ENCODE measurements around the gene TRMT10B.
"Not testable (repeated sequence)": the region's sequence is repeated elsewhere in the genome, so short reads cannot be mapped to it uniquely, and the experiment has no call there.

Gene TRMT10B

DNA sequence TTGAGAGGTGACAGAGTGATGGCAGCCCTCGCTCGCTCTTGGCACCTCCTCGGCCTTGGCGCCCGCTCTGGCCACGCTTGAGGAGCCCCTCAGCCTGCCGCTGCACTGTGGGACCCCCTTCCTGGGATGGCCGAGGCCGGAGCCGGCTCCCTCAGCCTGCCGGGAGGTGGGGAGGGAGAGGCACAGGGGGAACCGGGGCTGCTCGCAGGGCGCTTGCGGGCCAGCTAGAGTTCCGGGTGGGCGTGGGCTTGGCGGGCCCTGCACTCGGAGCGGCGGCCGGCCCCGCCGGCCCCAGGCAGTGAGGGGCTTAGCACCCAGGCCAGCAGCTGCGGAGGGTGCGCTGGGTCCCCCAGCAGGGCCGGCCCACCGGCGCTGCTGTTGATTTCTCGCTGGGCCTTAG is 1.9 kb upstream of the TRMT10B start:
- DNase-seq, result not testable (repeated sequence)

DNA sequence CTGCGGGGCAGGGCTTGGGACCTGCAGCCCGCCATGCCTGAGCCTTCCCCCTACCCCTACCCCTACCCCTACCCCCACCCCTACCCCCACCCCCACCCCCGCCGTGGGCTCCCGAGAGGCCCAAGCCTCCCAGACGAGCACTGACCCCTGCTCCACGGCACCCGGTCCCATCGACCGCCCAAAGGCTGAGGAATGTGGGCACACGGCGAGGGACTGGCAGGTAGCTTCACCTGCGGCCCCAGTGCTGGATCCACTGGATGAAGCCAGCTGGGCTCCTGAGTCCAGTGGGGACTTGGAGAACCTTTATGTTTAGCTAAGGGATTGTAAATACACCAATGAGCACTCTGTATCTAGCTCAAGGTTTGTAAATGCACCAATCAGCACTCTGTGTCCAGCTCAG is 1.5 kb upstream of the TRMT10B start:
- not testable (repeated sequence) for DNase-seq

DNA sequence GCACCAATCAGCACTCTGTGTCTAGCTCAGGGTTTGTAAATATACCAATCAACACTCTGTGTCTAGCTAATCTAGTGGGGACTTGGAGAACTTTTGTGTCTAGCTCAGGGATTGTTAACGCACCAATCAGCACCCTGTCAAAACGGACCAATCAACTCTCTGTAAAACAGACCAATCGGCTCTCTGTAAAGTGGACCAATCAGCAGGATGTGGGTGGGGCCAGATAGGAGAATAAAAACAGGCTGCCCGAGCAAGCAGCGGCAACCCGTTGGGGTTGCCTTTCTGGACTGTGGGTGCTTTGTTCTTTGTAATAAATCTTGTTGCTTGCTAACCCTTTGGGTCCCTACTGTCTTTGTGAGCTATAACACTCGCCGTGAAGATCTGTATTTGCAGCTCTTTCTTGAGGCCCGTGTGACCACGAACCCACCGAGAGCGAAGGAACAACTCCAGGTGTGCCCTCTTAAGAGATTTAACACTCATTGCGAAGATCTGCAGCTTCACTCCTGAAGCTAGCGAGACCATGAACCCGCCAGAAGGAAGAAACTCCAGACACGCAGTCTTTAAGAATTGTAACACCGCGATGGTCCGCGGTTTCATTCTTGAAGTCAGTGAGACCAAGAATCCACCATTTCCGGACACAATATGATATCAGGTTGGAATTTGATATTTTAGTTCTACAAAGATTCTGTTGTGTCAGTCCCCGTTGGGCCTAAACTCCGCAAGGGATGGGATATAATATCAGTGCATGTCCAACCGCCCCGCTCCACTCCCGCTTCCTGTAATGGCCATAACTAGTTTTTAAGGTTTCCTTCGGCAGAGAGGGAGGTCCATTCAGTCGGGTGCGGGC is 740 bp upstream of the TRMT10B start:
- no peak for DNase-seq

DNA sequence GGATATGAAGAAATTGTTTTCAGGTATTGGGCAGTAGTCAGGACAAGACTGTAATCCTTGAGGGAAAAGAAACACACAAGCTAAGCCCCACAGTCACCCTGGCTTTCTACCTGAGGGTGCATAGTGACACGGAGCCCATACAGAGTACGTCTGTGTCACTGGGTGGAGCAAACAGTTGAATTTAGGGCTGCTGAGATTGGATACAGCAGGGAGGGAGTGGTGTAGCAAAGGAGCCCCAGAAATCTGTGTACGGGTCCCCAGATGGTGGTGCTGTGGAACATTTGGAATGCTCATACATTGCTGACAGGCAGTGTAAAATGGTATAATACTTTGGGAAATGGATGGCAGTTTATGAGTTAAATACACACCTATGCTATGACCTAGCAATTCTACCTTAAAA is 5.1 kb downstream of the TRMT10B start:
- DNase-seq, result no peak

DNA sequence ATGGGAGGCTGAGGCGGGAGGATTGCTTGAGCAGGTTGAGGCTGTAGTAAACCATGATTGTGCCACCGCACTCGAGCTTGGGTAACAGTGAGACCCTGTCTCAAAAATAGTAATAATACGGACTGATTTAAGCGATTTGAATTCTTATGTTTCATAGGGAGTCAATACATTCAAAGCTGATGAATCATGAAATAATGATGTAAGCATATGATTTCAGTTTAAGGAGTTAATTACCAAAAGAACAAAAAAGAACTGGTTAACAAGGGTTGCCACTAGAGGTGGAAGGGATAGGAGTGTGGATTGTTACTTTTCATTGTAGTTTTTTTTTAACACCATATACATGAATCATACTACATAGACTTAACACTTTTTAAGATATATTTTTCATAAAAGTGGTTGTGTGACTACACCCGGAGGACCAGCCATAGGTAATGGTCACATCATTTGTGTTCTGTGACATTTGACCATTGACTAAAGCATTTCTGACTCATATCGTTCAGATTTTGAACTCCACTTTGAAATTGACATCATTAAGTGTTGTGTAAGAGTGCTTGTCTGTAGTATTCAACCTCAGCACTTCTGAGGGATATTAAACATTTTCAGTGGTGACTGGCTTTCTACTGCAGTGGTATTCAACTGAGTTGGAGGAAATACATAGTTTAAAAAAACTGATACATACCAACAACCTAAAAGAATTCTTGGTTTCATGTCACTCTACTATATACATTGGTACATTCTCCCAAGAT is 7.0 kb downstream of the TRMT10B start:
- no peak for DNase-seq

DNA sequence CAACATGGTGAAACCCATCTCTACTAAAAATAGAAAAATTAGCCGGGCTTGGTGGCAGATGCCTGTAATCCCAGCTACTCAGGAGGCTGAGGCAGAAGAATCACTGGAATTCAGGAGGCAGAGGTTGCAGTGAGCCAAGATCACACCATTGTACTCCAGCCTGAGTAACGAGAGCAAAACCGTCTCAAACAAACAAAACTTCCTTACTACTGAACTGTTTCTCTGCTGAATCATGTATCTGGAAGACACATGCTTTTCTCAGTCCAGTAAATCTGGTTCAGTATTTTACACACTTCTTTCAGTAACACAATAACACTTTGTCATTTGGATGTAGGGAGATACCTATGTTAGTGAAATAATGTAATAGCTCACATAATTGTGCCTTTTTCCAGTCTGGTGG is 7.9 kb downstream of the TRMT10B start:
- DNase-seq, result no peak

DNA sequence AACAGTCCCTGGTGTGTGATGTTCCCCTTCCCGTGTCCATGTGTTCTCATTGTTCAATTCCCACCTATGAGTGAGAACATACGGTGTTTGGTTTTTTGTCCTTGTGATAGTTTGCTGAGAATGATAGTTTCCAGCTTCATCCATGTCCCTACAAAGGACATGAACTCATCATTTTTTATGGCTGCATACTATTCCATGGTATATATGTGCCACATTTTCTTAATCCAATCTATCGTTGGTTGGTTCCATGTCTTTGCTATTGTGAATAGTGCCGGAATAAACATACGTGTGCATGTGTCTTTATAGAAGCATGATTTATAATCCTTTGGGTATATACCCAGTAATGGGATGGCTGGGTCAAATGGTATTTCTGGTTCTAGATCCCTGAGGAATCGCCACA is 11.7 kb downstream of the TRMT10B start:
- not testable (repeated sequence) for DNase-seq

DNA sequence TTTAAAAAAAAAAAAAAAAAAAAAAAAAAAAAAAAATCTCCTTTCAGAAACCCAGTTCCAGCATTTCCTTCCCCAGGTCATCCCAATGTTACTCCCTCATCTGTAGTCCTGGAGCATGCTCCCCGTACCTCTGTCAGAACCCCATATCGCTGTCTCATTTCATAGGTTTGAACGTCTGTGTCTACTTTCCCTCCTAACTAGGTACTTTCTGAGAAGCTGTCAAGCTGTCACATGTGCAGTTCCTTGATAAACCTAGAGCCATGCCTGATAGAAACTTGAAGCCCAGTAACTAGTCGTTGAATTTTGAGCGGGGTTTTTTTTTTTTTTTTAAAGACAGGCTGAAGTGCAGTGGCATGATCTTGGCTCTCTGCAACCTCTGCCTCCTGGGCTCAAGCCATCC is 15.7 kb downstream of the TRMT10B start:
- DNase-seq, result no peak

DNA sequence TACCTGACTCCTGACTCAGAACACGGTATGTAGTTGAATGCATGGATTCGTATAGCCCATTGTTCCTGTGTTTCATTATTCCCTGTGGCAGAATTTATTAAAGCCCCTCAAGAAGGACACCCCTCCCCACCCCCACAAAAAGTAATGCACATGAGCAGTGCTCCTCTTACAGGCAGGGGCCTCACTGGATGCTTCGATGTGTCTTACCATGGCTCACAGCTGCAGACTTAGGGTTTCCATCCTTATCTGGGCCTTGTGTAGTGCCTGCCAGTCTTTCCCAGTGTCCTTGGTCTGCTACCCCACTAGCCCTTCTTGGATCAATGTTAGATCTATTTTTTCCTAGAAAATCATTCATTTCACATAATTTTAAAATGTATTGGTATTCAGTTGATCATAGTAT is 16.4 kb downstream of the TRMT10B start:
- DNase-seq, result no peak

DNA sequence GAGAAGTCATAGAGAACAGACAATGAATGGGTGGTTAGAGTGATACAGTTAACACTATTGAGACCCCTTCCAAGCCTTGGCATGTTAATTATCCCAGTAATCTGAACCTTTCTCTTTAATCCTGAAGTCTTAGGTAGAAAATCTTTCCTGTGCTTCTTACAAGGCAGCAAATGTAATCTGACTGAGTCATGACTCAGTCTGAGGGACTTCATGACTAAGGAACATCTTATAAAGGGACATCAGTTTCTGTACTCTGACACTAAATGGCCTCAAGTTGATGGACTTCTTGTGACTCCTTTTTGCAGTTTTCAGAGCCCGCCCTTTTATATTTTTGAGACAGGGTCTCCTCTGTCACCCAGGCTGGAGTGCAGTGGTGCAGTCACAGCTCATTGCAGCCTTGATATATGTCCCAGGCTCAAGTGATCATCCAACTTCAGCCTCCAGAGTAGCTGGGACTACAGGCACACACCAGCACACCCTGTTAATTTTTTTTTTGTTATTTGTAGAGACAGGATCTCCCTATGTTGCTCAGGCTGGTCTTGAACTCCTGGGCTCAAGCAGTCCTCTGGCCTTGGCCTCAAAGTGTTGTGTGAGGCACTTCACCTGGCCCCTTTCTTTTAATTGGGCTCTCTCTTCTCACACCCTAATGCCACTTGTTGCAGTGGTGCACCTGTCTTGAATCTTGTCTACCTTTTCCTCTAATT is 21.8 kb downstream of the TRMT10B start:
- DNase-seq, result no peak

DNA sequence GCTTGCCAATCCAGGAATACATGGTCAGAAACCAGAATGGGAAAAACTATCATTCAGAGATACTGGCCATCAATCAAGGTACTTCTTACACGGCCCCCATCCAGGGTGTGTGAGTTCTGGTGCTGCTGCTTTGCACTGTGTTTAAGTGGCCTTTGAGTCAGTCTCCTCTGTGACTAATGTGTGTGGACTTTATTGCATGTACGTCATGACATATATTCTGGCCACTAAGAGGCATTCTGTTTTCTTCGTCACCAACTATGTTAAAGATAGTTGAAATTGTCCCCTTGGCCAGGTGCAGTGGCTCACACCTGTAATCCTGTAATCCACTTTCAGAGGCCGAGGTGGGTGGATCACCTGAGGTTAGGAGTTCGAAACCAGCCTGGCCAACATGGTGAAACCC is 22.7 kb downstream of the TRMT10B start:
- DNase-seq, result no peak

DNA sequence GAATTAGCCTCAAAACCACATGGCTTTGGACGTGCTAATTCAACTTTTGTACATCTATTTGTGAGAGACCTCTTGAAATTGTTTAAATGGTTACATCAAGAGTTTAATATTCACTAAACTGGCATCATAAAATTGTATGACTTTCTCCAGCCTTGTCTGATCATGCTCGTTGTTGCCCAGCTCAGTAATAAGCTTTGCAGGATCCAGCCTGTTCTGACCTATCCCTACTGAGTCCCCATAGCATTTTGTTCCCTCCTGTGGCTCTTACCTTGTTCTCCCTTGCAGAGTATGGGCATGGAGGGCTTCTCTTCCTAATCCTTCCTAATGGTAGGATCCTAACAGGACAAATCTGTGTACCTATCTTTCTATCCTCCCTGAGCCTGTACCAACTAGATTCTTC is 24.9 kb downstream of the TRMT10B start:
- no peak for DNase-seq

DNA sequence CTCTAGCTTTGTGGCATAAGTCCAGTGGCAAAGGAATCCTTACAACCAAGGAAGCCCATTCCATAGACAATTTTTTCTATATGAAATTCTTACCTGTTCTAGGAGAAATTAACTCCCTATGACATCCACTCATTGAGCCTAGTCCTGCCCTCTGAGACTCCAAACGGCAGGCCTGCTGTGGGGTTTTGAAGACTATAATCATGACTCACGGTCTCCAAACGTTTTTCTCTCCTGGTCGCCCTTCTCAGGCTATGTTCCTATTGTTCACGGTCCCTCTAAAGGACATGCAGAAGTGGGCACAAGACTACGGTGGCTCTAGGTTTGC is 30.6 kb downstream of the TRMT10B start:
- DNase-seq, result no peak

DNA sequence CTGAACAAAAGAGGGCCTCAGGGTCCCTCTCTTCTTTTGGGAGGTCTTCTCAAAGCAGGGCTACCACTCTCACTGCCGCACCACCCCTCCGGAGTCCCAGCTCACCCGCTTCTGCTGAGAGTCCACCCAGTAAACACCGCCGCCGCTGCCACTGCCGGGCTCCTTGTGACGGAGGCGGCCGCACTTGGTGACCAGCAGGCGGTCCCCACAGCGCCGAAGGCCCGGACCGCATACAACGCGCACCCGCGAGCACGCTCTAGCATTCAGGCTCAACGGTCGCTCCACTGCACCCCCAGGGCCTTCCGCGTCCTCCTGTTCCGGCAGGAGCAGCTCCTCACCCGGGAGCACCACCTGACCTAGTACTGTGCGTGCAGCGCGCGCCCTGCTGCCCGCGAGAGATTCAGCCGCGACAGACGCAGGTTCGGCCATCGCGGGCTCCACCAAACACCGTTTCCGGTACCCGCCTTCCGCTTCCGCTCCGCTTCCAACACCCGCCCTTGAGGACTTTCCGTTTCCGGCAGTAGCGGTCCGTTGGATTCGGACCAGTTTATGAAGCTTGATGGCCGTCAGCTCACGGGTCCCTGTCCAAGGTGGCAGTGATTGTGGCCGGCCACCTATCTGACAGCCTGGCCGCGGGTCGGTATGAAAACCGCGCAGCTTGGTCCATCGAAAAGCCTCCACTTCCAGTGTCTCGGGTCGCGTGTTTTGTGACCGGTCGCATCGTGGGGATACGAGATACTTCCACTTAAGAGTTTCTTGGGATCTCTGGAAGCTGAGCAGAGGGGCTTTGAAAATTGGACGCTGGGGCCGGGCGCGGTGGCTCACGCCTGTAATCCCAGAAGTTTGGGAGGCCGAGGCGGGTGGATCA is 31.2 kb downstream of the TRMT10B start, which contains the start of gene EXOSC3:
TSS of gene EXOSC3 (minus strand) at position 449 of the 868 bp plus-strand sequence. CDS start at position 429, 20 bp downstream.
- DNase-seq, result peak; percentile 80 to 85

DNA sequence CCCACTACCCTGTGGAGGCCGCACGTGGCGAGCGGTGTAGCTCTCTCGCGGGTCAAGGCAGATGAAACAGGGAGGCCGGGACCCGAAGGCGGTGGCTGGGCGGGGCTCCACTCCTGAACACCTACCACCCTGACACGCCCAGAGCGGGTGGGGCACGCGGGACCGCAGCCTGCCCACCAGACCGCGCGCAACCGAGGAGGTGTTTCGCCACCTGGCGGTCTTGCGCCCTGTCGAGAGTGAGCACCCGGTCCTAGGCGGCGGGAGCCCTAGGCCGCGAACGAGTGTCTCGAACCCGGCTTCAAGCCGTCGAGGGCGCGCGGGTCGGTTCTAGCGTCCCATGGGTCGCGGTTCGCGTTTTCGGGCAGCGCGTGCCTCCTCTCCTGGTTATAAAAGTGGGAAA is 33.5 kb downstream of the TRMT10B start:
- DNase-seq, result no peak

DNA sequence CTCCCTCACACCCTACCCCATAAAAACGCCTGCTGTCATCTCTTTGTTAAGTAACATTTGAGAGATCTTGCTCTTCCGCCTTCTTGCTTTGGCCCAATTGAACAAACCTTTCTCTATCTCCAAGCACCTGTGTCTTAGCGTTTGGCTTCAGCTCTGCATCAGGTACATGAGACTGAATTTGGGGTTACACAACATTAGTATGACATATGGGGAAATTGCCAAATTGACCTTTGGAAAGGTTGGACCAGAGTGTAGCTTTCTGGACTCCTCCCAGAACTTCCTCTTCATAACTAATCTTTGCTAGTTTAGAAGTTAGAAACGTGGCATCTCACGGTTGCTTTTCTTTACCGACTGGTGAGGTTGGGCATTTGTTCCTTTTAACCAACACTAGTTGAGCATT is 34.7 kb downstream of the TRMT10B start:
- no peak for DNase-seq

DNA sequence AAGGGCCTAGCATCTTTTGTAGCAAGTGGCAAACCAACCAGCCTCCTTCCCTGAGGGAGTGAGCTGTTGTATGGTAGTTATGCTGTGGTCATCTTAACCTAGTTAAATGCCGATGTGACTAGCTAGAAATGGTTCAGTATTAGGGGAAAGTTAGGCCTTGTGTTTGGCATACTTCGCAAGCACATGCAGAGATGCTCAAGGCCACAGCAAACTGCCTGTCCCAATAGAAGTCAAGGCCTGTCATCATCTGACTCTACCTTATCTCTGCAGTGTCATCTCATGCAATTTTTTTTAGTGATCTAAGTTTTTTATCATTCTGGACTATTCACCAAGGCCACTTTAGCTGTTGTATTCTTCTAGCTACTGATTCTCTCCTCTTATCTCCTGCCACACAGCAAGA is 36.5 kb downstream of the TRMT10B start:
- DNase-seq, result no peak

DNA sequence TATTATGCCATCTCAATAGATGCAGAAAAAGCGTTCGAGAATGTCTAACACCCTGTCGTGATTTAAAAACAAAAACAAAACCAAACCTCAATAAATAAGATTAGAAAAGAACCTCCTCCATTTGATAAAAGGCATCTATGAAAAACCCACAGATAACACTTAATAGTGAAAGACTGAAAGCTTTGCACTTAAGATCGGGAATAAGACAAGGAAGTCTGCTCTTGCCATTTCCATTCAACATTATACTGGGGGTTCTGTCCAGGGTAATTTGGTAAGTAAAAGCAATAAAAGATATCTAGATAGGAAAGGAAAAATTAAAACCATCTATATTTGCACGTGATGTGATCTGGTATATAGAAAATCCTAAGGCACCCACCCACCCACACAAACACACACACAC is 38.5 kb downstream of the TRMT10B start:
- no peak for DNase-seq

DNA sequence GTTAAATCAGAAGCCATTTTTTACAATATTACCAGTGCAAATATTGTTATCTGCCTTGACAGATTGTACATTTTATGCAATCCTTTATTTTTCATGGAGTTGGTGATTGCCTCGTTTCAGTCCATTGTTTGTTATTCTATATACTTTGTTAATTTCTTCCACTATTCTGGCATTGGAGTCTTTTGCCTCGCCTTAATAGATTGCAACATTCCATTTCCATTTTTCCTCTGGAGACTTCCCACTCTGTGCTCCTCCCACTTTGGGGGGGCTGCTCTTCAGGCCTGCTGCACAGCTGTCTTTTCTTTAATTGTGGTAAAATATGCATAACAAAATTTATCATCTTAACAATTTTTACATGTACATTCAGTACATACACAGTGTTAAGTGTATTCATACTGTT is 42.6 kb downstream of the TRMT10B start:
- no peak for DNase-seq

DNA sequence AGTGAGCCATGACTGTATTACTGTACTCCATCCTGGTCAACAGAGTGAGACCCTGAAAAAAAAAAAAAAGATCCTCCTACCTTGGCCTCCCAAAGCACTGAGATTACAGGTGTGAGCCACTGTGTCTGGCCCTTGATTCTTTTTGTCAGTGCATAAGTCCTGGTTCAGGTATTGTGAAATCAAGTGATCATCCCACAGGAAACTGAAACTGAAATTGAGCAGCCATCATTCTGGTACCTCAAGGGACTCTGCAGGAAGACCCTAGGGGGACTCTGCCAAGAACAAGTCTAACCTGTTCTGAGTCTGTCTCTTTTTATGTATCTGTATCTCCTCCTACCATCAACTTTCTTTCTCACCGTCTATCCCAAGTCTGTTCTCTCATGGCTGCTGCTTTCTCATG is 45.1 kb downstream of the TRMT10B start:
- DNase-seq, result no peak

DNA sequence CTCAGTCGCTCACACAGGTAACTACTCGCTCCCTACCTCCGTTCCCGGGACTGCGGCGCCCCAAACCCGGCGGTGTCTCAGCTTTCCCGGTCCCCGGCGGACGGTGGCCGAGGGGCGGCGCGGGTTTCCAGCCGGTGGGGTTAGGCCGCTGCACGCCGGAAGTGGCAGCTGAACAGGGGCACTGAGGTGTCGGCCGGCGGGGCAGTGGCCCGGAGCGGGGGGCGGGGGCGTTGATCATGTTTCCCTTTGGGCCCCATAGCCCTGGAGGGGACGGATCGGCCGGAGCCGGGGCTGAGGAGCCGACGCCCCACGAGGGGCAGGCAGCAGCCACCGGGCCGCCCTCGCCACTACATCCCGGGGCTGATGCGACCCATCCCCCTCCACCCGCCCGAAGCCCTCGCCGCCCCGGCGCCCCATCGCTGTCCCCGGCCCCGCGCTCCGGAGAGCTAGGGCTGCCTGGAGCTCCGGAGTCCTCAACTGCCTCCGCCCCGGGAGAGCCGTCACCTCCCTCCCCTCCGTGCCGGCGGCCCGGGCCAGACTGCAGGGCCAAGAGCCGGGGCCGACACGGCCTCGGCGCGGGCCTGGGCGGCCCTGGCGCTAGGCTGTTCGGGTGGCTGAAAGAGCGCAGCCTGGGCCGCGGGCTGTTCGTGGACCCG is 47.2 kb downstream of the TRMT10B start, which contains the start of gene DCAF10:
TSS of gene DCAF10 (plus strand) at position 167 of the 656 bp plus-strand sequence. CDS start at position 237, 70 bp downstream.
- peak; percentile 55 to 83 for DNase-seq

DNA sequence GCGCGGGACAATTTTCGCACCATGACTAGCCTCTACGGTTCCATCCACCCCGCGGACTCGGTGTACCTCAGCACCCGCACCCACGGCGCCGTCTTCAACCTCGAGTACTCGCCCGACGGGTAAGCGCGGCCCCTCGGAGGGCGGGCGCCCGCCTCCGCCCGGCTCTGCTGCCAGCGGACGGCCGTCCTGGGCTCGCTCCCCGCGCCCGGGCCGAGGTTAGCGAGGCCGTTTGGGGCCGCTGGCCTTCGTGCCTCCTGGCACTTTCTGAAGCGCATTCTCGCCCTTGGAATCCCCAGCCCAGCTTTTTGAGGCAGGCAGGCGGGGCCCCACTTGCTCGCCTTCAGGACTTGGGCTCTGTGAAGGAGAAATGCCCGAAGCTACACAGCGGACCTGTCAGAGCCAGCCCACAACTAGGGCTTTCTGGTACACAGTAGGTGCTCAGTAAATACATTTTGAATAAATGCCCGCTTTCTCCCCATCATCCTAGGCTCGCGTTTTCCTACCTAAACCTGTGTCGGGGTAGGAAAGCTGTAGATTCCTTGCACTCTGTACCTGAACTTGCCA is 47.8 kb downstream of the TRMT10B start:
- no peak for DNase-seq

Measured in hippocampal formation (tissue), 2 donors.